G401.6 (cell line): ENCODE results near the gene CAPS2.

Experiments used
- FAIRE-seq: peaks from 2 replicates; lab custom pipeline; 2012; peaks lifted over from hg19 to GRCh38; lab: Jason Lieb, UNC

The CAPS2 gene

DNA sequence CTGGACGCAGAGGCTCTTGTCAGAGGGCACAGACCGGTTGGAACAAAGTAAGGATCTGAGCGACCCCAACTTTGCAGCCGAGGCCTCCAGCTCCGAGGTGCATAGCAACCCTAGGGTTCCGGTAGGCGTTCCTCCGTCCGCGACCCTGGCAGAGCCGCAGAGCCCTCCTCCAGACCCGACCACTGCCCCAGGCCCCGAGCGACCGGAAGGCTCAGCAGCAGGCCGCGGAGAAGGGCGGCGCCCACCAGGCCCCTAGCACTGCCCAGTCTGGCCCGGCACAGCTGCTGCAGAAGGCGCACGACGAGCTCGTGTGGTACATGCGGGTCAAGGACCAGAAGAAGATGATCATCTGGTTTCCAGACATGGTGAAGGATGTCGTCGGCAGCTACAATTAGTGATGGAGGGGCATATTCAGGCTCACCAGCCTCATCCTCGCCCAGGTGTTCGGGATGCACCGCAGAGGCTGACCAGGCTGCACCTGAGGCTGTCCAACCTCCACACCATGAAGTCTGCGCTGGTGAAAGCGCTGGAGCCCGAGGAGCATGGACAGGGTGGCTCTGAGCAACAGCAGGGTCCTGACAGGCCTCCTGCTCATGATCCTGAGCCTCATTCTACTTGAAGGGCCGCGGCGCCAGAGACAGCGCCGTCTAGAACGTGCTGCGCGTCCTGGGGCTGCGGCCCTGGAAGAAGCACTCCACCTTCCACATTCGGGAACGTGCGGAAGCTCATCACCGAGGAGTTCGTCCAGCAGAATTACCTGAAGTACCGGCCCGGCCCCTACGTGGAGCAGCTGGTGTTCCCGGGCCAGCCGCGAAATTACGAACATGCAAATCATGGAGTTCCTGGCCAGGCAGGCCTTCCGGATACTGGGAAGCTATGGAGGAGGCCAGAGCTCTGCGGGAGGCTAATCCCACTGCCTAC, 24.5 kb downstream of the CAPS2 start:
- no peak for FAIRE-seq

DNA sequence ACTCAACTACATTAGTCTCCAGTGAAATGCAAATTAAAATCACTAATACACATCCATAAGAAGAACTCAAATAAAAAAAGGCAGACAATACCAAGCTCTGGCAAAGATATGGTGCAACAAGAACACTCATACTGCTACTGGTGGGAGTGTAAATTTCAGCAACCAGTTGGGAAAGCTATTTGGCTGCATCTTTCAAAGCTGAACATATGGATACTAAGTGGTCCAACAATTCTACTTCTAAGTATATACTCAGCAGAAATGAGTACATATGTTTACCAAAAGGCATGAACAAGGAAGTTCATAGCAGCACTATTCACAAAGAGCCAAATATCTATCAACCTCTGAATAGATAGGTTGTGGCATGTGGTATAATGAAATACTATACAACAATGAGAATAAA, 27.3 kb downstream of the CAPS2 start:
- FAIRE-seq: no peak

DNA sequence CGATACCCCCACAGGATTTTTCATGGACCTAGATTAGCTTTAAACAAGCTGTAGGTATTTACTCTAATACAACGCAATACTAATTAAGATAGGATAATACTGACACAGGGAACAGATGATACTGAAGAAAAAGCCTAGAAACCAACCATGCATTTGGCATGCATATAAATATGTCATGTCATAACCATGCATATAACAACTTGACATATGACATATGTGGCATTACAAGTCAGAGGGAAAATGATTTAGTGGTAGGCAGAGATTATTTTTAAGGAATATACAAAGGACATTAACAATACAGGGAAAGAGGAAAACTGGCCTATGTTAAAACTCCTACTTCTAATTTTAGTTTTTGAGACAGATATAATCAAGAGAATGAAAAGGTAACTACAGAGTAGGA, 27.9 kb downstream of the CAPS2 start:
- no peak for FAIRE-seq

DNA sequence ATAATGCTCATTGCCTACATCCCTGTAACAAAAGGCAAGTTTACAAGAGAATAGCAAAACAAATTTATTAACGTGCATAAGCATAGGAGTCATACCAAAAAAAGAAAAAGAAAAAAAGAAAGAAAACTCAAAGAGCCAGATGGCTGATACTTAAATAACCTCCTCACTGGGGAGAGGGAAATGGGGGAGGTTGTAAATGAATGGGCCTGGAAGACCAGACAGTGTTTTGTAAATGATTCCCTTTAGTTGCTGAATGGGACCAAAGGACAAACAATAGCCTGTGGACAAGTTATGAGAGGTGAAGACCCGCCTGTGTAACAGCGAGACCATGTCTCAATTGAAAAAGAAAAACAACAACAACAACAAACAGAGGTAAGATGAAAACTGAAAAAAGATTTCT, 35.3 kb downstream of the CAPS2 start:
- no peak for FAIRE-seq

DNA sequence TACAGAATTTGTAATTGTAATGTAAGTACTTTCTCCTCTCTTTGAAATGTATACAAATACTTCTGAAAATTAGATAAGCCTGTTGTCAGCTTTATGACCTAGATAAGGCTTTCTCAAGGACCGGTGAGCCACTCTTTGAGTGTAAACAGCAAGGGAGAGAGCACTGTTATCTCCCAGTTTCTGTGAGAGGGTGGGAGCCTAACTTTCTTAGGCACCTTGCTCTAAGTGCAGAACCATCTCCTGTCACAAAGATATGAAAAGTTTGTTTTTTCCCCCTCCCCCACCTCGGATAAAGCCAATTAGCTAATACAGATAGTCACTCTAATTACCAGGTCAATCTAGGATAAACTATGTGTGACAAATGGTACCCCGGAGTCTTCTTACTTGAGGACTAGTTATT, 35.8 kb downstream of the CAPS2 start:
- FAIRE-seq: no peak

DNA sequence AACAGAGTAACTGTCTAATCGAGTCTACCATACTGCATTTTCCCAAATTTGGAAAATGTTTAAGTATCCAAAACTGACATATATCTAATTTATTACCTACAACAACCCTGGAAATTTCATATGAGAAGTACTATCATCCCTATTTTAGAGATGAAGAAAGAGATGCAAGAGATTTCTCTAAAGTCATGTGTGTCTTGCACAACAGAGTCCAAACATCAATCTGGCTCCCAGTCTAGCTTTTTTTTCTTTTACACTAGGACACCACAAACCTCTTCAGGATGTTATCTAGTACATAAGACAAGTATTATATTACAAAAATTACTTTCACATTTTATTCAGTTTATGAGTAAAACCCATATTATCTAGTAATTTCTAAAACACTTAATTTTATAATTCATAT, 39.1 kb downstream of the CAPS2 start:
- FAIRE-seq: no peak

DNA sequence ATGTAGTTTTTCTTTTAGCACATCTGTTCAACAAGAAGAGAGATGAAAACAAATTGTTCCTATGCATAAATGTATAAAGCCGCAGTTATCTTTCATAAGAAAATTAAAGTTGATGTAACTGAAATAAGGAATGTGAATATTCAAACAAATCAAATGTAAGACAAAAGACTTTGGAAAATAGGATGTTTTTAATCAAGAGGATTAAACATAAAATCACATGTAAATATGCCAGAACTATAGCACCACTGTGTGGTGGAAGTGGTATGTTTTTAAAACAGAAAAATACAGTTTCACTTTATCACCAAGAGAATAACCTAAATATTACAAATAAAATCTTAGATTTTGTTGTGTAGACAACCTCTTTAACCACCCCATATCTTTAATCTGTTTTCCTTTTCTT, 40.4 kb downstream of the CAPS2 start:
- FAIRE-seq: peak; percentile 94

DNA sequence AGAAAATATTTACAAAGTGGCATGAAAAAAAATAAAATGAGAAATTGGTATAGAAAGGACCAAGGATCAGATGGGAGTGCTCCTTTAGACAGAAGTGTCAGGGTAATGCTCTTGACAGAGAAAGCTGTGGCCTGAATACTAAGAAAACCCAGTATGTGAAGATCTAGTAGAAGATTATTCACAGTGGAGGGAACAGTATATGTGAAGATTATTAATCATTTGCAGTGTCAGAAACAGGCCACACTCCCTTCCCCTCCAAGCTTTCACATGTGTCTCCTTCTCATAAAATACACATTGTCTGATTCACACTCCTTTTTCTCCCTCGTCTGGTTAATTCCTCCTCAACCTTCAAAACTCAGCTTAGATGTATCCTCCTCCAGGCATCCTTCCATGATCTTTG, 41.3 kb downstream of the CAPS2 start:
- no peak for FAIRE-seq

DNA sequence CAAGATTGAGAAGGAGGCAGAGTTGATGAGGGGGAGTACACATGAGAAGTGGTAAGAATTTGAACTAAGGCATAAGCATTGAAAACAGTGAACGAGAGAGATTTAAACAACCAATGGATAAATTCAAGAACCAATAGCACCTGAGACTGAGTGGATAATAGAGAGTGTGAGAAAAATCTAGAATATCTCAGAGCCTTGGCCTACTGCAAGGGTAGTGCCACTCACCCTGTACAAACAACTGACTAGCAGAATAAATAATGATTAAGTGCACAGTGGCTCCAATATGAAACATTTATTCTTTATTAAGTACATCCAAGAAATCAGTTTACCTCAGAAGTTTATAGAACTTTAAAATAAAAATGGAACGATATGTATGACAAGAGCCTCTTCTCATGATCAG, 54.4 kb downstream of the CAPS2 start:
- FAIRE-seq: no peak

DNA sequence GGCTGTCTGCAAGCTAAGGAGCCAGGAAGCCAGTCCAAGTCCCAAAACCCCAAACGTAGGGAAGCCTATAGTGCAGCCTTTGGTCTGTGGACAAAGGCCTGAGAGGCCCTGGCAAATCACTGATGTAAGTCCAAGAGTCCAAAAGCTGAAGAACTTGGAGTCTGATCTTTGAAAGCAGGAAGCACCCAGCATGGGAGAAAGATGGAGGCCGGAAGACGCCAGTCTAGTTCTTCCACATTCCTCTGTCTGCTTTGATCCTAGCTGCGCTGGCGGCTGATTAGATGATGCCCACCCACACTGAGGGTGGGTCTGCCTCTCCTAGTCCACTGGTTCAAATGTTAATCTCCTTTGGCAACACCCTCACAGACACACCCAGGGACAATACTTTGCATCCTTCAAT, 58.5 kb downstream of the CAPS2 start:
- no peak for FAIRE-seq

DNA sequence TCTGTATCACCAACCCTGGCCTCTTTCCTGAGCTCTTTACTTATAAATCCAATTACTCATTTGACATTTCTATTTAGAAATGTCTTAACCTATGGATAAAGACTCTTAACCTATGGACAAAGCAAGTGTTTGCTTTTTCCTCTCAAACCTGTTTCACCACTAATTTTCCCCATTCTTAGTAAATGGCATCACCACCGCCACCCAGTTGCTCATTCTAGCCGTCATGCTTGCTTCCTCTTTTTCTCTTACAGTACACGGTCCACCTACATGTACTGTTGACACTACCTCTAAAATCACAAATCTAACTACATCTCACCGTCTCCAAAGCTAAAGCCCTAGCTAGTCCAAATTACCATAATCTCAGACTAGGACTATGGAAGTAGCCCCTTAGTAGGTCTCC, 60.0 kb downstream of the CAPS2 start:
- no peak for FAIRE-seq

DNA sequence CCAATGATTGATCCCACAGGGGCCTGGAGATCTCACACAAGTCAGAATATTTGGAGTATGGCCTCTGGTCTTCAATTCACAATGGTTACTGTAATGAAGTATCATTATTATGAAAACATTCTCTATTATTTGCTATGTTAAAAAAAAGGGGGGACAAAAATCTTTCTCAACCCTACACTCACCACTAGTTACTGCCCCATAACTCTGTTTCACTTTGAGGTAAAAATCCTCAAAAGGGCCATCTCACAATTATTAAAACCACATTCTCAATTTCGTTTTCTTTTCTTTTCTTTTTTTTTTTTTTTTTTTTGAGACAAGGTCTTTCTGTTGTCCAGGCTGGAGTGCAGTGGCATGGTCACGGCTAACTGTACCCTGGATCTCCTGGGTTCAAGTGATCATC, 60.9 kb downstream of the CAPS2 start:
- no peak for FAIRE-seq

DNA sequence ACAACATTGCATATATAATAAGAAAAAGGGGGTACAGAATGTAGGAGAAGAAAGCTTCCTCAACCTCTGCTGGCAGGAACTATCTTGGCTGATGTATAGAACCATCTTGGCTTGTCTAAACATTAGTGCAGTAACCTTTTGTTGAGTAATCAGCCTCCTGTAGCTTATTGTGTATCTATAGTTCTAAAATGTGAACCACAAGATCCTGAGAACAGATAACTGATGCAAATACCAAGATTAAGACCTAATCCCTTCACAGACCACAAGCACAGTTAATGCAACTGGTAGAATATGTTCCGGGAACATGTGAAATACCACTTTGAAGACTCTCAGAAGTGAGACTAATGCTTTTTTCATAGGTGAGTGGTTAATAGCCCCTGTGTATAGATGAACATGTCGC, 69.8 kb downstream of the CAPS2 start:
- FAIRE-seq: no peak

DNA sequence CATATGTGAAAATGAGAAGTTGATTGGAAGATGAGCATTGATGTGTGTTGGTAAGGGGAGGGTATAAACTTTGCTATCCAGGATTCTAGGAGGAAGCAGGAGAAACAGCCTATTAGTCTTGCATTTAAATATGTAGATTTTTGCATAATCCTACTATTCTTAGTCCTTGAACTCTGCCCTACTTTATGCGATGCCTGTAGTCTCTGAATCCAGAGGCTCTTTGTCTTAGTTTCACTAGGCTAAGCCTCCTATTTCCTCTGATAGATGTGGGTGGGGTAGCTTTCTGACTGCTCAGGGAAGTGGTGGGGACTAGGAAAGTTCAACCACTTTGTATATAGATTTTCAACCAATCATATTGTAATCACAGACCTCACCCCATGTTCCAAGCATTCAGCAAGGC, 71.0 kb downstream of the CAPS2 start:
- no peak for FAIRE-seq

DNA sequence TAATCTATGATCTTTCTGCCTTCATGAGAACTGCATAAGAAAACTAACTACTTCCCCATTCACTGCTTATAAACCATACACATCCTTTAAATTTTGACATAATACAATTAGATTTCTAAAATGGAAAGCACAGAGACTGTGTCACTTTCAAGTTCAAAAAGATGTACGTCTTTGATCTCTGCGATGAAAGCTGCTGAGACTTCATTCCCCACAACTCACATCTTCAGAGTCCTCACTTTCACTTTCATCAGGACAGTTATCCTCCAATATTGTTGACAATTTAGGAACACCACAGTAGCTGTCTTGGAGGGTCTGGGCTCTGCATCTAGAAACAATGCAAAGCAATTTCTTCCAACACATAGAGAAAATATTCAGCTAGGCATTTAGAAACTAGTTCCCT, 72.6 kb downstream of the CAPS2 start:
- no peak for FAIRE-seq

DNA sequence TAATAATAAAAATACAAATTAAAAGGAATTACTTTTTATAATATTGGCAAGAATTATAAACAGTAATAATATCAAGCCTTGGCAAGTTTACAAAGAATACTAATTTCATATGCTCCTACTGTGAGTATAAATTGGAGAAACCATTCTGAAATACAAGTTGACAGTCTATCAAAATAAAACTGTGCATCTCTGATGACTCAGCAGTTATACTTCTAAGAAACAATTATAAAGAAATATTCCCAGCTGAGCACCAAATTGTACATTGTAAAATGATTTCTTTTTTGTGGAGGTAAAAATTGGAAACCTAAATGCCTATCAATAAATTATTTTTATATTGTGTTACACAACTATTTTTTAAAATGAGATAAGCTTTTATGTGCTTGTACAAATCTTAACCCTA, 85.0 kb downstream of the CAPS2 start:
- no peak for FAIRE-seq

DNA sequence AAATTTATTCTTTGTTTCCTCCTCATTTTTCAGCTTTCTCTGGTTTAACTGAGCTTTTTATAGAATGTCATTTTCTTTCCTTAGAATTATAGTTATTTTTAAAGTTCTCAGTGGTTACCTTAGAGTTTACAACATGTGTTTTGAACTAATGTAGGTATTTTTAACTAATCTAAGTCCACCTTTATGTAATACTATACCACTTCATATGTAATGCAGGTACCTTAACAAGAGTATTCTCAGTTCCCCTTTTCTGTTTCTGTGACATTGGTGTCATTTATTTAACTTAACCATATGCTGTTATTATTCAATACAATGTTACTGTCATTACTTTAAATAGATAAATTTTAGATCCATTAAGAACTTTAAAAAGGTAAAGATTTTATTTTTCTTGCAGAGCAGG, 90.1 kb downstream of the CAPS2 start:
- peak; percentile 30 for FAIRE-seq

DNA sequence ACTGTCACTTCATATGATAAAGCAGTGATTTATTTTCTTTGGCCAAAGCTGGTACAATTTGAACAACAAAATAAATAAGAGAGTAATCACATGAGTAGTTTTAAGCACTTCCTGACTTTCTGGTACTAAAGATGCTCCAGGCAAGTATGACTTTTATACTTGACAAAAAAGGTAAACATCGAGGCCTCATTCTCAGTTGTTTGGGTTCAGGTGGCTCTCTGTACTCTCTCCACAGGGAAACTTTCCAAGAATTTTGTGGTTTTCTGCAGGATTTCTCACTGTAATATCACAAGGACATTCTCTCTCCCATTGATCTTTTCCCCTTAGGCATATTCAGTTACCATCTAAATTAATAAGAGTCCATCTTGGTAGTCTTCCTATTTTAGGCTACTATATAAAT, 93.9 kb downstream of the CAPS2 start:
- FAIRE-seq: no peak

DNA sequence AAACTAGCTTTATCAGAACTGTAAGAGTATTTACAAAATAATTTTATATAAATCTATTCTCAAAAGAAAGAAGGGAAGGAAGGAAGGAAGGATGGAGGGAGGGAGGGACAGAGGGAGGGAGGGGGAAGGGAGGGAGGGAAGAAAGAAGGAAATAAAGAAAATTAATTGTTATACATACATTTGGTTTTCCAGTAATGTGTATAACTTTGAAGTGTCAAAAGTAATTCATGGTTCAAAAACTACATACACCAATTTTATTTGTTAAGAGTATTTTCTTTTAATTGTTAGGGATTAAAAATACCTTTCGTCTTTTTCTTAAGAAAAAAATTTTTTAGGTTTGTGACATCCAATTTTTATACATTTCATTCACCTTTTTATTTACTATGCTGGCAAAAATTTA, 103.0 kb downstream of the CAPS2 start:
- no peak for FAIRE-seq
